ENCODE data around the gene IL4R.
"Not testable (repeated sequence)": the region's sequence is repeated elsewhere in the genome, so short reads cannot be mapped to it uniquely, and the experiment has no call there.

Gene IL4R

GRCh38 chr16:27408012-27408601 lies 94.3 kb downstream of the IL4R start:
- DNase-seq, result no peak

GRCh38 chr16:27408602-27409031 lies 94.8 kb downstream of the IL4R start:
- no peak for DNase-seq

GRCh38 chr16:27409958-27410357 lies 96.2 kb downstream of the IL4R start:
- DNase-seq, result not testable (repeated sequence)

GRCh38 chr16:27410761-27411160 lies 97.0 kb downstream of the IL4R start:
- no peak for DNase-seq

GRCh38 chr16:27413956-27414355 lies 100.2 kb downstream of the IL4R start:
- DNase-seq, result no peak
